Measurements from ENCODE around the gene SMARCB1.
"Not testable (repeated sequence)": the region's sequence is repeated elsewhere in the genome, so short reads cannot be mapped to it uniquely, and the experiment has no call there.

DNA sequence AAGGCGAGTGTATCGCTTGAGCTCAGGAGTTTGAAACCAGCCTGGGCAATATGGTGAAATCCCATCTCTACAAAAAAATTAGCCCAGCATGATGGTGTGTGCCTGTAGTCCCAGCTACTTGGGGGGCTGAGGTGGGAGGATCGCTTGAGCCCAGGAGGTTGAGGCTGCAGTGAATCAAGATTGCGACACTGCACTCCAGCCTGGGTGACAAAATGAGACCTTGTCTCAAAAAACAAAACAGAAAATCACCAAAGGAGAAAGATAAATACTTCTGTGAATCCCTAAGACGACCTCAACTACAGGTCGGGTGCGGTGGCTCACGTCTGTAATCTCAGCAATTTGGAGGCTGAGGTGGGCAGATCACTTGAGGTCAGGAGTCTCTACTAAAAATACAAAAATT lies 73.4 kb downstream of the SMARCB1 start:
- TF ChIP-seq CTCF (IDR thresholded peaks at IDR 0.05; ENCODE audit: low read depth, low read length); EZH2phosphoT487 (IDR thresholded peaks at IDR 0.05; ENCODE audit: low read depth): not testable (repeated sequence)

All from OCI-LY3 (cell line).